Neural cell (in vitro differentiated cells): ENCODE data around the gene ZSCAN16. TPM values are rescaled to one million over a fixed set of nuclear protein-coding genes. Genes with fewer than 3 reads are reported as not detected.
A peak's percentile ranks its signal among the peaks of the same experiment; 100 is the strongest.

Experiments used
- H2AFZ ChIP-seq: fragments of 200-600, 300-800 bp; sonication (generic), shearing (Covaris generic); 2 replicates; pipeline ENCODE4 v1.6.0; 2014; ENCODE audit warnings: low read depth, mild to moderate bottlenecking, antibody characterized with exemption, low read length, moderate library complexity
- H3F3A ChIP-seq: fragments of 200-600 bp; shearing (Covaris generic); 2 replicates; pipeline ENCODE4 v1.6.1; 2016; ENCODE audit warnings: mild to moderate bottlenecking, moderate library complexity, mixed read lengths, antibody characterized with exemption, low read length; ENCODE audit not compliant: insufficient read depth, poor library complexity, severe bottlenecking
- H3K27ac ChIP-seq: fragments of 200-600, 300-800 bp; sonication (generic), shearing (Covaris generic); 2 replicates; pipeline ENCODE4 v1.5.1; 2014; ENCODE audit warnings: mild to moderate bottlenecking, low read length, moderate library complexity
- H3K27me3 ChIP-seq: fragments of 300-800, 200-600 bp; sonication (generic), shearing (Covaris generic); 2 replicates; pipeline ENCODE4 v1.6.0; 2014; ENCODE audit warnings: mild to moderate bottlenecking, low read depth, low read length, moderate library complexity; ENCODE audit not compliant: insufficient read depth
- H3K36me3 ChIP-seq: fragments of 300-800, 200-600 bp; sonication (generic), shearing (Covaris generic); 2 replicates; pipeline ENCODE4 v1.5.1; 2014; ENCODE audit warnings: mild to moderate bottlenecking, antibody characterized with exemption, low read length, moderate library complexity; ENCODE audit not compliant: insufficient read depth
- H3K4me2 ChIP-seq: fragments of 300-800, 200-600 bp; sonication (generic), shearing (Covaris generic); 2 replicates; pipeline ENCODE4 v1.6.0; 2014; ENCODE audit warnings: mild to moderate bottlenecking, low read length
- H3K4me3 ChIP-seq: fragments of 300-800, 200-600 bp; sonication (generic), shearing (Covaris generic); 2 replicates; pipeline ENCODE4 v1.5.1; 2014; ENCODE audit warnings: mild to moderate bottlenecking, low read length, moderate library complexity
- H3K79me2 ChIP-seq: fragments of 200-600 bp; shearing (Covaris generic); replicated peaks from 2 replicates; pipeline ENCODE4 v1.6.0; 2014; ENCODE audit warnings: mild to moderate bottlenecking, low read length, moderate library complexity; ENCODE audit not compliant: insufficient read depth
- H3K9ac ChIP-seq: fragments of 300-800, 200-600 bp; sonication (generic), shearing (Covaris generic); 2 replicates; pipeline ENCODE4 v1.6.1; 2016; ENCODE audit warnings: mild to moderate bottlenecking, low read length, mixed read lengths
- H3K9me2 ChIP-seq: fragments of 200-600 bp; shearing (Covaris generic); 2 replicates; pipeline ENCODE4 v1.6.1; 2016; ENCODE audit warnings: mild to moderate bottlenecking, low read length, mixed read lengths; ENCODE audit not compliant: insufficient read depth
- H3K9me3 ChIP-seq: fragments of 200-600, 300-800 bp; sonication (generic), shearing (Covaris generic); 2 replicates; pipeline ENCODE4 v1.6.1; 2016; ENCODE audit warnings: mild to moderate bottlenecking, mixed run types, low read length, moderate library complexity, mixed read lengths
- H4K20me1 ChIP-seq: fragments of 200-600 bp; shearing (Covaris generic); 2 replicates; pipeline ENCODE4 v1.6.1; 2016; ENCODE audit warnings: mild to moderate bottlenecking, mixed run types; ENCODE audit not compliant: insufficient read depth
- CTCF ChIP-seq: fragments of 450-650 bp; IDR thresholded peaks from 2 replicates; pipeline ENCODE4 v1.5.1; 2014; ENCODE audit warnings: antibody characterized with exemption, mild to moderate bottlenecking, moderate library complexity; ENCODE audit not compliant: poor library complexity, severe bottlenecking
- EP300 ChIP-seq: fragments of 450-650 bp; conservative IDR thresholded peaks from 2 replicates; pipeline ENCODE4 v1.6.1; 2014; ENCODE audit warnings: antibody characterized with exemption, mild to moderate bottlenecking, moderate library complexity; ENCODE audit not compliant: poor library complexity, severe bottlenecking
- EZH2 ChIP-seq: fragments of 200-600, 300-800 bp; shearing (Covaris generic), sonication (generic); IDR thresholded peaks from 2 replicates; pipeline ENCODE4 v1.6.1; 2014; ENCODE audit warnings: antibody characterized with exemption, low read length, borderline replicate concordance, mild to moderate bottlenecking; ENCODE audit not compliant: insufficient read depth, poor library complexity, severe bottlenecking
- MXI1 ChIP-seq: fragments of 450-650 bp; conservative IDR thresholded peaks from 2 replicates; pipeline ENCODE4 v1.6.1; 2014; ENCODE audit warnings: antibody characterized with exemption, mild to moderate bottlenecking; ENCODE audit not compliant: poor library complexity, severe bottlenecking
- POLR2AphosphoS5 ChIP-seq: IDR thresholded peaks from 2 replicates; pipeline ENCODE4 v1.6.1; 2012
- RAD21 ChIP-seq: fragments of 450-650 bp; conservative IDR thresholded peaks from 2 replicates; pipeline ENCODE4 v1.6.1; 2014; ENCODE audit warnings: antibody characterized with exemption, mild to moderate bottlenecking, moderate library complexity
- REST ChIP-seq: IDR thresholded peaks from 2 replicates; pipeline ENCODE4 v1.6.1; 2012; ENCODE audit warnings: borderline replicate concordance
- SMC3 ChIP-seq: fragments of 450-650 bp; conservative IDR thresholded peaks from 2 replicates; pipeline ENCODE4 v1.6.1; 2014; ENCODE audit warnings: antibody characterized with exemption, mild to moderate bottlenecking, moderate library complexity; ENCODE audit not compliant: poor library complexity
- TAF1 ChIP-seq: IDR thresholded peaks from 2 replicates; pipeline ENCODE4 v1.6.1; 2012; ENCODE audit warnings: low read depth
- polyA plus RNA-seq: library from polyadenylated mRNA; depleted of rRNA; stranded (reverse); fragments of >200 nt; gene quantifications from 2 replicates; pipeline ENCODE4 v1.2.3, GENCODE V29; 2014

The ZSCAN16 gene
- polyA plus RNA-seq, 1 donor from 2014 or later: 31.9 TPM

GRCh38 chr6:28081486-28081751 lies 43.0 kb upstream of the ZSCAN16 start:
- H3K4me3 ChIP-seq: peak overlapping the region; percentile 78
- no peaks in the 10 kb centered on the region for H3F3A ChIP-seq
- H3K36me3 ChIP-seq: no peaks in the 10 kb centered on the region
- H3K9me3 ChIP-seq: no peaks in the 10 kb centered on the region
- H3K9ac ChIP-seq: peak overlapping the region; percentile 80
- no peaks in the 10 kb centered on the region for H3K9me2 ChIP-seq
- peak overlapping the region; percentile 90 for H2AFZ ChIP-seq
- H4K20me1 ChIP-seq: no peaks in the 10 kb centered on the region
- peak overlapping the region; percentile 90 for H3K4me2 ChIP-seq
- peak overlapping the region; percentile 89 for H3K27ac ChIP-seq
- no peaks in the 10 kb centered on the region for H3K27me3 ChIP-seq
- no peaks in the 10 kb centered on the region for H3K79me2 ChIP-seq
- TF ChIP-seq EP300: no peak
- peak; percentile 7 for TF ChIP-seq TAF1

- Histone ChIP-seq H3K9me3 (no peaks in the 10 kb centered on the region), H3K27me3 (no peaks in the 10 kb centered on the region), H3K36me3 (peaks cover 2% of the 10 kb centered on the region), H4K20me1 (no peaks in the 10 kb centered on the region), H3K4me2 (no peak overlapping the region), H3F3A (no peaks in the 10 kb centered on the region), H3K4me3 (no peak overlapping the region), H3K9ac (no peak overlapping the region), H3K27ac (no peak overlapping the region), H3K9me2 (no peaks in the 10 kb centered on the region), H3K79me2 (no peaks in the 10 kb centered on the region), H2AFZ (no peak overlapping the region)
- TF ChIP-seq RAD21 (no peak), EZH2 (no peak), POLR2AphosphoS5 (no peak), EP300 (no peak), REST (no peak), TAF1 (no peak), MXI1 (no peak), SMC3 (no peak)
These were observed 41.5 kb upstream of the ZSCAN16 start for GRCh38 chr6:28082939-28083338.

GRCh38 chr6:28089054-28089453 lies 35.4 kb upstream of the ZSCAN16 start:
- no peak overlapping the region for H3K4me2 ChIP-seq
- no peaks in the 10 kb centered on the region for H3F3A ChIP-seq
- no peak overlapping the region for H3K4me3 ChIP-seq
- H3K36me3 ChIP-seq: peaks cover 3% of the 10 kb centered on the region
- no peaks in the 10 kb centered on the region for H3K9me2 ChIP-seq
- no peak overlapping the region for H3K9ac ChIP-seq
- no peak for TF ChIP-seq POLR2AphosphoS5
- TF ChIP-seq EZH2: no peak
- no peak for TF ChIP-seq EP300
- no peak for TF ChIP-seq SMC3
- TF ChIP-seq REST: no peak
- TF ChIP-seq CTCF: no peak
- TF ChIP-seq TAF1: no peak
- no peak for TF ChIP-seq MXI1
- H3K79me2 ChIP-seq: no peaks in the 10 kb centered on the region
- no peaks in the 10 kb centered on the region for H3K9me3 ChIP-seq
- no peaks in the 10 kb centered on the region for H4K20me1 ChIP-seq
- H3K27ac ChIP-seq: no peak overlapping the region
- H2AFZ ChIP-seq: no peak overlapping the region
- H3K27me3 ChIP-seq: no peaks in the 10 kb centered on the region
